Kidney (tissue), 14 donors: ENCODE results near the gene ALDH1A3. TPM values are rescaled to one million over a fixed set of nuclear protein-coding genes. Genes with fewer than 3 reads are reported as not detected.

Experiments
- DNase-seq, 5 donors: peaks; one replicate each; pipeline ENCODE4 v3.0.0-alpha.2; 2013 to 2020
- FAIRE-seq: peaks from 2 replicates; lab custom pipeline; 2012; peaks lifted over from hg19 to GRCh38; lab: Jason Lieb, UNC
- H3K27ac ChIP-seq, 2 donors: one replicate each; pipeline ENCODE4 v1.7.0; 2013; ENCODE audit warnings: low read depth in 2 of 2, low read length in 2 of 2, inconsistent platforms in 1 of 2
- H3K27me3 ChIP-seq: one replicate; pipeline ENCODE4 v1.7.1; 2013; ENCODE audit warnings: low read length, inconsistent platforms; ENCODE audit not compliant: control insufficient read depth, insufficient read depth
- H3K36me3 ChIP-seq, 3 donors: one replicate each; pipeline versions ENCODE4 v1.7.0 to v1.7.1; 2013; ENCODE audit warnings: low read length in 3 of 3, control low read depth in 1 of 3, inconsistent platforms in 1 of 3; ENCODE audit not compliant: insufficient read depth in 3 of 3, control insufficient read depth in 2 of 3
- H3K4me1 ChIP-seq, 3 donors: one replicate each; pipeline versions ENCODE4 v1.7.0 to v1.7.1; 2013; ENCODE audit warnings: low read length in 3 of 3, inconsistent platforms in 1 of 3, low read depth in 1 of 3; ENCODE audit not compliant: control insufficient read depth in 2 of 3, insufficient read depth in 2 of 3
- H3K4me3 ChIP-seq, 3 donors: one replicate each; pipeline versions ENCODE4 v1.7.0 to v1.8.1; 2013; ENCODE audit warnings: low read length in 3 of 3, control low read depth in 1 of 3, inconsistent platforms in 1 of 3
- H3K9ac ChIP-seq, 3 donors: one replicate each; pipeline versions ENCODE4 v1.7.0 to v1.7.1; 2013; ENCODE audit warnings: low read length in 3 of 3, control low read depth in 1 of 3, inconsistent platforms in 1 of 3
- H3K9me3 ChIP-seq, 3 donors: one replicate each; pipeline versions ENCODE4 v1.7.0 to v1.7.1; 2013; ENCODE audit warnings: low read length in 3 of 3, control low read depth in 1 of 3, inconsistent platforms in 1 of 3; ENCODE audit not compliant: control insufficient read depth in 2 of 3, insufficient read depth in 1 of 3
- intact Hi-C: fragments of 100-400 bp; cut with DNase I; formaldehyde crosslinking; loops from one replicate; pipeline ENCODE4 v1.11.1; 2022
- polyA plus RNA-seq: library from polyadenylated mRNA; stranded (reverse); fragments of 350-450 nt; fragmentation: Illumina TruSeq; extraction: RNeasy Lipid Tissue Mini Kit (QIAGEN cat#74804); gene quantifications from one replicate; pipeline ENCODE4 v1.2.3, GENCODE V29; 2014; ENCODE audit warnings: low read depth, low replicate concordance; ENCODE audit not compliant: insufficient read depth
- total RNA-seq: library from RNA; stranded (reverse); fragmentation: NEBNext Ultra II Directional; extraction: Animal tissue kit (Norgen Biotek cat#: 25700); gene quantifications from one replicate; pipeline ENCODE4 v1.2.1, GENCODE V29; 2021
- TF ChIP-seq, protein P1 (sequence below): IDR thresholded peaks from 3 replicates; pipeline ENCODE4 v1.5.1; 2012; ENCODE audit warnings: mild to moderate bottlenecking, moderate library complexity, borderline replicate concordance; ENCODE audit not compliant: insufficient read depth; ENCODE audit errors: extremely low read depth
- donor health status: control.
- donor health status: control.
- donor health status: control.
- donor health status: control.
- donor health status: control.
- donor health status: DM: yes; HTN: yes; CAD: no.
- donor health status: Normal renal cell carcinoma (clear cell type).

The ALDH1A3 gene
- total and polyA plus RNA-seq, 2 donors from 2014 or later: 5.4 to 19.6 TPM

- no peak overlapping the region for H3K27ac ChIP-seq
- no peak overlapping the region for H3K4me3 ChIP-seq
Measured at GRCh38 chr15:100944244-100944895, 64.7 kb downstream of the ALDH1A3 start.

GRCh38 chr15:100944986-100945385 lies 65.4 kb downstream of the ALDH1A3 start:
- H3K36me3 ChIP-seq: no peaks in the 10 kb centered on the region
- no peak overlapping the region for H3K4me3 ChIP-seq
- DNase-seq: no peak
- intact Hi-C loops: no loop called here
- H3K4me1 ChIP-seq: peaks cover 0 to 2% (median 0%) of the 10 kb centered on the region in 3 donors
- TF ChIP-seq, protein P1, sequence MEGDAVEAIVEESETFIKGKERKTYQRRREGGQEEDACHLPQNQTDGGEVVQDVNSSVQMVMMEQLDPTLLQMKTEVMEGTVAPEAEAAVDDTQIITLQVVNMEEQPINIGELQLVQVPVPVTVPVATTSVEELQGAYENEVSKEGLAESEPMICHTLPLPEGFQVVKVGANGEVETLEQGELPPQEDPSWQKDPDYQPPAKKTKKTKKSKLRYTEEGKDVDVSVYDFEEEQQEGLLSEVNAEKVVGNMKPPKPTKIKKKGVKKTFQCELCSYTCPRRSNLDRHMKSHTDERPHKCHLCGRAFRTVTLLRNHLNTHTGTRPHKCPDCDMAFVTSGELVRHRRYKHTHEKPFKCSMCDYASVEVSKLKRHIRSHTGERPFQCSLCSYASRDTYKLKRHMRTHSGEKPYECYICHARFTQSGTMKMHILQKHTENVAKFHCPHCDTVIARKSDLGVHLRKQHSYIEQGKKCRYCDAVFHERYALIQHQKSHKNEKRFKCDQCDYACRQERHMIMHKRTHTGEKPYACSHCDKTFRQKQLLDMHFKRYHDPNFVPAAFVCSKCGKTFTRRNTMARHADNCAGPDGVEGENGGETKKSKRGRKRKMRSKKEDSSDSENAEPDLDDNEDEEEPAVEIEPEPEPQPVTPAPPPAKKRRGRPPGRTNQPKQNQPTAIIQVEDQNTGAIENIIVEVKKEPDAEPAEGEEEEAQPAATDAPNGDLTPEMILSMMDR: no peak
- no peaks in the 10 kb centered on the region for H3K9me3 ChIP-seq
- H3K27ac ChIP-seq: no peak overlapping the region
- no peaks in the 10 kb centered on the region for H3K27me3 ChIP-seq
- H3K9ac ChIP-seq: no peak overlapping the region
- no peak for FAIRE-seq

More at GRCh38 chr15:100944244-100944895, 64.7 kb downstream of the ALDH1A3 start:
- no peaks in the 10 kb centered on the region for H3K27me3 ChIP-seq
- no peak overlapping the region for H3K9ac ChIP-seq
- intact Hi-C loops: no loop called here
- peaks cover 0 to 2% (median 0%) of the 10 kb centered on the region in 3 donors for H3K4me1 ChIP-seq
- H3K36me3 ChIP-seq: no peaks in the 10 kb centered on the region
- H3K9me3 ChIP-seq: no peaks in the 10 kb centered on the region
- DNase-seq (peak in 1 of 5 donors; percentile 33), FAIRE-seq (no peak)
- TF ChIP-seq, protein P1: no peak

GRCh38 chr15:100947760-100948429 lies 68.3 kb downstream of the ALDH1A3 start:
- DNase-seq (peak in 1 of 5 donors; percentile 29), FAIRE-seq (no peak)
- no peak overlapping the region for H3K27ac ChIP-seq
- peaks cover 0 to 2% (median 0%) of the 10 kb centered on the region in 3 donors for H3K4me1 ChIP-seq
- intact Hi-C loops: no loop called here
- H3K36me3 ChIP-seq: no peaks in the 10 kb centered on the region
- TF ChIP-seq, protein P1: no peak
- H3K4me3 ChIP-seq: no peak overlapping the region
- H3K9me3 ChIP-seq: no peaks in the 10 kb centered on the region
- H3K9ac ChIP-seq: no peak overlapping the region
- H3K27me3 ChIP-seq: no peaks in the 10 kb centered on the region
